Fibroblast of gingiva (primary cell): ENCODE measurements around the gene TXNRD2.

Experiments
- DNase-seq: peaks from one replicate; pipeline ENCODE4 v3.0.0-alpha.2; 2011; ENCODE audit warnings: low read depth

The TXNRD2 gene

GRCh38 chr22:19862619-19863246, 78.9 kb downstream of the TXNRD2 start:
- DNase-seq: no peak

- no peak for DNase-seq
These were observed 81.6 kb downstream of the TXNRD2 start for GRCh38 chr22:19859861-19860510.

- no peak for DNase-seq
These were observed 84.2 kb downstream of the TXNRD2 start for GRCh38 chr22:19857382-19857781.

GRCh38 chr22:19855504-19856409, 85.9 kb downstream of the TXNRD2 start:
- peak; percentile 64 for DNase-seq

GRCh38 chr22:19854778-19855503, 86.7 kb downstream of the TXNRD2 start, which contains the start of the genes GNB1L and RTL10:
TSS of gene GNB1L (minus strand) at chr22:19854874. CDS start at chr22:19821355, 33,519 bp downstream.
TSS of gene RTL10 (minus strand) at chr22:19854874. CDS start at chr22:19852261, 2,613 bp downstream.
- peak; percentile 97 for DNase-seq

GRCh38 chr22:19853879-19854777, 87.5 kb downstream of the TXNRD2 start:
- no peak for DNase-seq

- DNase-seq: no peak
These were observed 88.3 kb downstream of the TXNRD2 start for GRCh38 chr22:19853058-19853878.

- DNase-seq: no peak
These were observed 89.3 kb downstream of the TXNRD2 start for GRCh38 chr22:19852177-19852781.

GRCh38 chr22:19851291-19852176, 90.1 kb downstream of the TXNRD2 start:
- DNase-seq: no peak

- no peak for DNase-seq
These were observed 90.9 kb downstream of the TXNRD2 start for GRCh38 chr22:19850763-19851109.

- DNase-seq: no peak
These were observed 91.5 kb downstream of the TXNRD2 start for GRCh38 chr22:19849835-19850762.

GRCh38 chr22:19848298-19849224, 93.1 kb downstream of the TXNRD2 start:
- DNase-seq: peak; percentile 34

- no peak for DNase-seq
These were observed 94.3 kb downstream of the TXNRD2 start for GRCh38 chr22:19847345-19847632.

- no peak for DNase-seq
These were observed 94.8 kb downstream of the TXNRD2 start for GRCh38 chr22:19846620-19847344.

- no peak for DNase-seq
These were observed 96.4 kb downstream of the TXNRD2 start for GRCh38 chr22:19845054-19845722.
